ENCODE results near the gene GGCX. TPM values are rescaled to one million over a fixed set of nuclear protein-coding genes. Genes with fewer than 3 reads are reported as not detected.
A peak's percentile ranks its signal among the peaks of the same experiment; 100 is the strongest.

The GGCX gene
- total and polyA plus RNA-seq, 9 of the 15 experiments (the other 6 are each of a cell fraction or from before 2014, with no cell fraction given), result 14.4 to 47.1 (median 28.1) TPM

DNA sequence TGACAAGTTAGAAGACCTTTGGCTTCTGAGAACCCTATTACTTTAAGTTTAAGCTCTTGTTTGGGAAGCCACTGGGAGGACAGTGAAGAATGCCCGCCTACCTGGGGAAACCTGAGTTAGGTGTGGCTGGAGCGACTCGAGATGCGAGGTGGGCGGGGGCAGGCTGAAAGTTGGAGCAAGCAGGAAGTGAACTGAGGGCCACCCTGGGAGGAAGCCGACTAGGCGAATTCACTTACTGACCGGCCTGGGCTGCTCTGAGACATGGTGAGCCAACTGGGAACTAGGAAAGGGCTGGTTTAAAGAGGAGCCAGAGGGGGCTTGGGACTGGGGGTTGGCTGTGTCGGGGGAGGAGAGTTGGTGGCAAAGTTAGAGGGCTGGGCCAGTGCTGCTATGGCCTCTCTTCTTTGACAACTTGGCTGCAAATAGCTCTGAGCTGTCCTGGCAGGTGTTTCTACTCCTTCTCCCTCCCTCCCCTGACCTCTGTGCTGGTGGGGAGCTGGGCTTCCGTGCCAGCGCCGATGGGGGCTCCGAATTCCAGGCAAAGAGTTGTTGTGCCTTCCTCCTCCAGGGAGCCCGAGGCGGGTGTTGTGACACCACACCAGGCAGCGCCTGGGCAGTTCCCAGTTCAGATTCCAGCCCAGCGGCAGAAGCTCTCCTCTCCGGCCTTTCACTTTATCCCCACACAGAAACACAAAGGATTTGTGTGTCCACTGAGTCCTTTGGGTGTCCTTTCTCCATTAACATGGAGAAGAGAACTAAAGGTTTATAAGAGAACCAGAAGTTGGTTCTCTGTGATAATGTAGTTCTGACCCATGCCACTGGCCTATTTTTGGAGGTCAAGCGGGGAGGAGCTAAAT, 16.3 kb upstream of the GGCX start, which contains the start of gene VAMP8 (continued):
- TF ChIP-seq ARID2 (IDR thresholded peaks at IDR 0.05), result no peak
- no peak for TF ChIP-seq MEIS2 (IDR thresholded peaks at IDR 0.05; ENCODE audit: partially characterized antibody)
- TF ChIP-seq SRSF3 (IDR thresholded peaks at IDR 0.05; ENCODE audit: insufficient read depth, low read length), result no peak
- TF ChIP-seq, protein P1, sequence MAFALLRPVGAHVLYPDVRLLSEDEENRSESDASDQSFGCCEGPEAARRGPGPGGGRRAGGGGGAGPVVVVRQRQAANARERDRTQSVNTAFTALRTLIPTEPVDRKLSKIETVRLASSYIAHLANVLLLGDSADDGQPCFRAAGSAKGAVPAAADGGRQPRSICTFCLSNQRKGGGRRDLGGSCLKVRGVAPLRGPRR (CRISPR knock-in tag; IDR thresholded peaks at IDR 0.05), result no peak
- no peak for TF ChIP-seq SMAD1 (IDR thresholded peaks at IDR 0.05; ENCODE audit: low read depth, low read length, partially characterized antibody)
- no peak for TF ChIP-seq NCOR1 (IDR thresholded peaks at IDR 0.05)
- no peak for TF ChIP-seq POU5F1 (IDR thresholded peaks at IDR 0.05; ENCODE audit: borderline replicate concordance, low read depth, low read length, partially characterized antibody)
- no peak for TF ChIP-seq YBX1 (IDR thresholded peaks at IDR 0.05)
- no peak for TF ChIP-seq KAT8 (IDR thresholded peaks at IDR 0.05; ENCODE audit: low read depth)
- TF ChIP-seq HNRNPL (IDR thresholded peaks at IDR 0.05; ENCODE audit: low read depth, low read length), result no peak
- TF ChIP-seq NFIC (IDR thresholded peaks at IDR 0.05), result no peak
- TF ChIP-seq ZNF408 (CRISPR knock-in tag; IDR thresholded peaks at IDR 0.05; ENCODE audit: low read depth), result no peak
- no peak for TF ChIP-seq OTX1 (CRISPR knock-in tag; IDR thresholded peaks at IDR 0.05)
- no peak for TF ChIP-seq PHB2 (IDR thresholded peaks at IDR 0.05; ENCODE audit: low read depth)
- TF ChIP-seq, protein P2, sequence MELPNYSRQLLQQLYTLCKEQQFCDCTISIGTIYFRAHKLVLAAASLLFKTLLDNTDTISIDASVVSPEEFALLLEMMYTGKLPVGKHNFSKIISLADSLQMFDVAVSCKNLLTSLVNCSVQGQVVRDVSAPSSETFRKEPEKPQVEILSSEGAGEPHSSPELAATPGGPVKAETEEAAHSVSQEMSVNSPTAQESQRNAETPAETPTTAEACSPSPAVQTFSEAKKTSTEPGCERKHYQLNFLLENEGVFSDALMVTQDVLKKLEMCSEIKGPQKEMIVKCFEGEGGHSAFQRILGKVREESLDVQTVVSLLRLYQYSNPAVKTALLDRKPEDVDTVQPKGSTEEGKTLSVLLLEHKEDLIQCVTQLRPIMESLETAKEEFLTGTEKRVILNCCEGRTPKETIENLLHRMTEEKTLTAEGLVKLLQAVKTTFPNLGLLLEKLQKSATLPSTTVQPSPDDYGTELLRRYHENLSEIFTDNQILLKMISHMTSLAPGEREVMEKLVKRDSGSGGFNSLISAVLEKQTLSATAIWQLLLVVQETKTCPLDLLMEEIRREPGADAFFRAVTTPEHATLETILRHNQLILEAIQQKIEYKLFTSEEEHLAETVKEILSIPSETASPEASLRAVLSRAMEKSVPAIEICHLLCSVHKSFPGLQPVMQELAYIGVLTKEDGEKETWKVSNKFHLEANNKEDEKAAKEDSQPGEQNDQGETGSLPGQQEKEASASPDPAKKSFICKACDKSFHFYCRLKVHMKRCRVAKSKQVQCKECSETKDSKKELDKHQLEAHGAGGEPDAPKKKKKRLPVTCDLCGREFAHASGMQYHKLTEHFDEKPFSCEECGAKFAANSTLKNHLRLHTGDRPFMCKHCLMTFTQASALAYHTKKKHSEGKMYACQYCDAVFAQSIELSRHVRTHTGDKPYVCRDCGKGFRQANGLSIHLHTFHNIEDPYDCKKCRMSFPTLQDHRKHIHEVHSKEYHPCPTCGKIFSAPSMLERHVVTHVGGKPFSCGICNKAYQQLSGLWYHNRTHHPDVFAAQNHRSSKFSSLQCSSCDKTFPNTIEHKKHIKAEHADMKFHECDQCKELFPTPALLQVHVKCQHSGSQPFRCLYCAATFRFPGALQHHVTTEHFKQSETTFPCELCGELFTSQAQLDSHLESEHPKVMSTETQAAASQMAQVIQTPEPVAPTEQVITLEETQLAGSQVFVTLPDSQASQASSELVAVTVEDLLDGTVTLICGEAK (IDR thresholded peaks at IDR 0.05), result peak; percentile 28; the same call in 1 of the 2 replicates
- TF ChIP-seq, protein P2 (CRISPR knock-in tag; IDR thresholded peaks at IDR 0.05), result no peak
- TF ChIP-seq, protein P3, sequence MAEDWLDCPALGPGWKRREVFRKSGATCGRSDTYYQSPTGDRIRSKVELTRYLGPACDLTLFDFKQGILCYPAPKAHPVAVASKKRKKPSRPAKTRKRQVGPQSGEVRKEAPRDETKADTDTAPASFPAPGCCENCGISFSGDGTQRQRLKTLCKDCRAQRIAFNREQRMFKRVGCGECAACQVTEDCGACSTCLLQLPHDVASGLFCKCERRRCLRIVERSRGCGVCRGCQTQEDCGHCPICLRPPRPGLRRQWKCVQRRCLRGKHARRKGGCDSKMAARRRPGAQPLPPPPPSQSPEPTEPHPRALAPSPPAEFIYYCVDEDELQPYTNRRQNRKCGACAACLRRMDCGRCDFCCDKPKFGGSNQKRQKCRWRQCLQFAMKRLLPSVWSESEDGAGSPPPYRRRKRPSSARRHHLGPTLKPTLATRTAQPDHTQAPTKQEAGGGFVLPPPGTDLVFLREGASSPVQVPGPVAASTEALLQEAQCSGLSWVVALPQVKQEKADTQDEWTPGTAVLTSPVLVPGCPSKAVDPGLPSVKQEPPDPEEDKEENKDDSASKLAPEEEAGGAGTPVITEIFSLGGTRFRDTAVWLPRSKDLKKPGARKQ (CRISPR knock-in tag; IDR thresholded peaks at IDR 0.05), result no peak
- no peak for TF ChIP-seq RBBP5 (IDR thresholded peaks at IDR 0.05; ENCODE audit: borderline replicate concordance, insufficient read depth, low read length, poor library complexity, severe bottlenecking)

Data from K562 (cell line).